SIG-M5 treated with dmso at 0.1 percent for 504 hours (cell line): ENCODE measurements around the gene IDH1.
A peak's percentile ranks its signal among the peaks of the same experiment; 100 is the strongest.
"Not testable (repeated sequence)": the region's sequence is repeated elsewhere in the genome, so short reads cannot be mapped to it uniquely, and the experiment has no call there.

Experiments used
- DNase-seq: peaks from one replicate; lab custom pipeline; 2025; ENCODE audit not compliant: unreplicated experiment; lab: John Stamatoyannopoulos, UW

IDH1 gene

DNA sequence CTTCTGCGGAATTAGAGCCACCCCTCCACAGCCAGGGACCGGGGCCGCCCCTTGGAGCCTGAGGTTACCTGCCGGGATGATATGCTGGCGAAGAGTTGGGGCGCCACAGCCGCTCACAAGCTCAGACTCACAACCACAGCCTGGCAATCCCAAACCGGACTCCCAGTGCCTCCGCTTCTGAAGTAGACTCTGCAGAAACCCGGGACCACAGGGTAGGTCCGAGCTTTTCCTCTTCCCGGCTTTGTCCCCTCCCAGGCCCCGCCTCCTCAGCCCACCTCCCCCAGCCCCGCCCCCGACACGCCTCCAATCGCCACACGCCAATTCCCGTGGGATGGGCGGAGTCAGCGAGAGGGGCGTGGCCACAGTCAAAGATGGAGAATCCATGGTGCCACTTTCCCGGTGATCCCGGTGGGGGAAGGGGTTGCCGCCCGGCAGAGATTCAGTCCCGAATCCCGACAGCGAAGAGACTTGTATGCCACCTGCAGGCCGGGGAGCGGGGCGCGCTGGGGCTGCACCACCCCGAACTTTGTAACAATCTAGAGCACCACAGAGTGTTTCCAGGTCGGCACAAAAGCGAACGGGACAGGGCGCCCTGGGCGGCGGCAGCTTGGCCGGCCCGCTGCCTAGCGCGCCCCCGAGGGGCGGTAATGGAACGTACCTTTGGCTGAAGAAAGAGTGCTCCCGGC lies at the start of gene IDH1:
Gene IDH1 (minus strand): TSS at position 201 of the 686 bp plus-strand sequence. CDS start 3,520 bp downstream, outside the sequence.
- peak; percentile 91 for DNase-seq

DNA sequence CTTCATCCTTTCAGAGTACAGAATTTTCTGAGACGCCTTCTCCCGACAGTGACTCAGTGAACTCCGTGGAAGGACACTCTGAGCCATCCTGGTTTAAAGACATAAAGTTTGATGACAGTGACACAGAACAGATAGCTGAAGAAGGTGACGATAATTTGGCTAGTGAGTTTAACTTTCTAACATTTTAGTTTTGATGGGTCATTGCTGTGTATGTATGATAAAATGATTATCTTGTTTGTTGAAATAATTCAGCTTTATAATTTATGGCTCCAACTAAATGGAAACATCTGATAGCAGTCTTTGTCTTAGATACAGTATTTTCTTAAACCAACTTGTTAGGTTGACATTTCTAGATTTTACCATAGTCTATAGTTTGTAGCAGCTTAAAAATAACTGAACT lies 49.3 kb upstream of the IDH1 start:
- no peak for DNase-seq

DNA sequence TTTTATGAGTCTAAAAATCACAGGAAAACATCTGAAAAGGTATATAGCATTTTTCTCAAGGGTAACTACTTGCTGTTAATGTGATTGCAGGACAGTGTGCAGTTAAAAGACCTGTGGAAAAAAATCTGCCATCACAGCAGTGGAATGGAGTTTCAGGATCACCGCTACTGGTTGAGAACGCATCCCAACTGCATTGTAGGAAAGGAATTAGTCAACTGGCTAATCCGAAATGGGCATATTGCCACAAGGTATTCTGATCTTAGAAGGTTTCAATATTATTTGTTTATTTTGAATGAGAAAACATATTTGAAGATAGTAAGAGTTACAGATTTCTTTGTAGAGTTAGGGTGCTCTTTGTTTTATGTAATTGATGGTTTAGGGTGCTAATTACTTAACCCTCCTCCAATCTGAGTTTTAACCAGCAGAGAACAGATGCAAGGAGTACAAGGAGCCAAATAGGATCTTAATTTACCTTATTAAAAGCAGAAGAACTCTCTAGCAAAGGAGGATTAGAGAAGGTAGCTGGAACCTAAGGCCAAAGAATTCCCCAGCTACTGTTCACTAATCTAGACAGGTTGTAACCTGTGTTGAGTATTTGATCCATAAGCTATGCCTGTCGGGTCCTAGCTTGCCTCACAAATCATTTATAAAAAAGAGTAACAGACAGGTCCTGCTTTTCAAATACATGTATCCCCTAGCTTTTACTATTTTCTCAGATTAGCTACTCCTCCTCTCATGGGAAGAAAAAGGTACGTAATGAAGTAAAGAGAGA lies 46.2 kb upstream of the IDH1 start:
- no peak for DNase-seq

DNA sequence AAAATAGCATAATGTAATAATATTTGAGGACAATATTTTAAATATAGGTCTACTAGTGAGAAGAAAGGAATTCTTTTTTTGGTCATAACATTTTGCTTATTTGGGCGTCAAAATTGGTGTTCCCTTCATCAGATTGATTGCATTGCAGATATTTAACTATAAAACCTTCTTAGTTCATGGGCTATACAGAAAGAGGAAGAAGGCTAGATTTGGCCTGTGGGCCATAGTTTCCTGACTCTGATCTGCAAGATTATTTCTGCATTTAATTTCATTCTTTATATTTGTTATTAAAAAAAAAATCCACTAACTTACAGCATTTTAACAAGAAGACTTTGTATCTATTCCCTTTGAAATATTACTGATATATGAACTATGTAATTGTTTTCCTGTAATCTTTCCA lies 43.1 kb upstream of the IDH1 start:
- no peak for DNase-seq

DNA sequence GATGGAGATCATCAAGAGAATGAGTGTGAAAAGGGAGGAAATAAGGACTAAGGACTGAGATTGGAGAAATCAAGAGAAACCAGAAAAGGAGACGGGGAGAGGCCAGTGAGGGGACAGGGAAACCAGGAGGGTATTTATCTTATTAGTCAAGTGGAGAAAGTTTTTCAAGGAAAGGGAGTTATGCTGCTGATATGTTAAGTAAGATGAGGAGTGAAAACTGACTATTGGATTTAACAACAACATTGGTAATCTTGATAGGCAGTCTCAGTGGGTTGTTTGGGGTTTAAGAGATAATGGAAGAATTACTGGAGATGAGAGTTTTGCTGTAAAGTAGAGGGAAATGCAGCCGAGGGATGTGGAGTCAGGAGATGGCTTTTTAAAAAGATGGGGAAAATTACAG lies 41.7 kb upstream of the IDH1 start:
- no peak for DNase-seq

DNA sequence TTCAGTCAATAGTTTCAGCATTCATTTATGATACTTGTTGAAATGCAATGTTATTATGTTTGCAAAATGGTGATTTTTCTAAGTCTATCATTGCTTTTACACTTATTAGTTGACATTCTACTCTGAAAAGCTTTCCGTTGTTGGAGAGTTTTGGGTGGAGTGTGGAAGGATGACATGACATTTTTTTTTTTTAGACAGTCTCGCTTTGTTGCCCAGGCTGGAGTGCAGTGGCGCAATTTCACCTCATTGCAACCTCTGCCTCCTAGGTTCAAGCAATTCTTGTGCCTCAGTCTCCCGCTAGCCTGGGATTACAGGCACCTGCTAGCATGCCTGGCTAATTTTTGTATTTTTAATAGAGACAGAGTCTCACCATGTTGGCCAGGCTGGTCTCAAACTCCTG lies 41.0 kb upstream of the IDH1 start:
- DNase-seq = no peak

DNA sequence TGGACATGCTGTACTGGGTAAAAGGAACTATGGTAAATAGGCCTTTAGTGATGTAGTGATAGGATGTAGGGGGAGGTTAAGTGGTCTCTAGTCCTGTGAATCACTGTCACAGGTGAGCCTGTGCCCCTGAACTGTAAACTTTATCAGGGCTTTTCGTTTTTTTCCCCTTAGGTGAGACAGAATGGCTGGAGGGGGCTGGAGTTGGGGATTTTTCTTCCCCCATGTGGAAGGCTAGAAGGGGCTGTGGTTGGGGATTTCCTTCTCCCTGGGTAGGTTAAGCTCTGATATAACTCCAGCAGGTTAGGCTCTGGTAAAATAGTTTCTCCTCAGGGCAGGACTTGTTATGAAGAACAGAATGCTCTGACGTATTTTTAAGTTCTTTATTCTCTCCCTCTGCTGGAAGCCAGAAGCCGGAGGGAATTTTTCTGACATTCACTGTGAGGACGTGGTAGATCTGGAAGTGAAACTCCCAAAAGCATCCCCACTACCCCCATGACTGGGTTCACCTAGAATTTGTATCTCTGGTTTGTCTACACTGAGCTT lies 39.7 kb upstream of the IDH1 start:
- no peak for DNase-seq

DNA sequence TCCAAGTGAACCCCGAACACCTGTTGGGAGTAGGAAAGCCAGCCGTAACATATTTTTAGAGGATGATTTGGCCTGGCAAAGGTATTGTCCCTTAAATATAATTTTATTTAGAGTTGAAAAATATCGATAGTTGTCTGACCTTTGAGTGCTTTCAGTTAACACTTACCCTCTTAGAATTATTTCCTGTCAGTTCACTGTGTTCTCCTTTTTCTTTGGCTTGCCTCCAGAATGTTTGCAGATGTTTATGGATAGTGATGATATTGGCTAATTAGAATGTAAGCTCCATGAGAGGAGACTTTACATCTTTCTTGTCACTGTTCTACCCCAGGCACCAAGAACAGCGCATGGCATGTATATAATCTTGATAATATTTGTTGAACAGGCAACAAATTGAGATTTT lies 31.0 kb upstream of the IDH1 start:
- DNase-seq = no peak

DNA sequence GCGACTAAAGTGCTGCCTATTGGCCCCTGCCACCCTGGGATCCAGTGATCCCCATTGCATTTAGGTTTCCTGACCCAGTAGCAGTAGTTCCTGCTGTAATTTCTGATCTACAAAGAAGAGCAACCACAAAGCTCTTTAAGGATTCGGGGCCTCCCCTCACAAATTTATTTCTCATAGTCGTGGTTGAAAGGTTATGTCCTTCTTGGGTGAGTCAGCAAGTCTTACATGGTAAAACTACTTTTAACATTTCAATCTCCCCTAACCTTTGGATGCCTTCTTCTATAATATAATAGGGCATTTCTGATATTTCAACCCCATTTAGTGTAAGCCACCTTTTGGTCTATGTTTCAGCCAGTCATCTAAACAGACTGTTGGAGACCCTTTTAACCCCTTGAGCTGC lies 26.1 kb upstream of the IDH1 start:
- no peak for DNase-seq

DNA sequence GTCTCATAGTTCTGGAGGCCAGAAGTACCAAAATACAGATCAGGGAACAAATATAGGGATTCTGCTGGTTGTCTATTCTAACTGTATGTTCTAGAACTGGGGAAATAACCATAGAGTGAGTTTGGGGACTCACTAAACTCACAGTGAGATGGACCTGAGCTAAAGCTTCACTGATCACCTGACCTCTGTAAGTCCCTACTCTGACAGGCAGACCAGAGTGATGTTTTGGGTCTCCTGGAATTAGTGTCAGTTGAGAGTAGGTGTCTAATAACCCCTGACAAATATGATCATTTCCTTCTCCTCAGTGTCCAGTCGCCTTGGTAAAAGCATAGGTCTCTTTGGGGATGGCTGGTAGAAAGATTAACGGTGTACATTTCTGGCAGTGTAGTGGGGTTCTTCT lies 25.4 kb upstream of the IDH1 start:
- DNase-seq = no peak

DNA sequence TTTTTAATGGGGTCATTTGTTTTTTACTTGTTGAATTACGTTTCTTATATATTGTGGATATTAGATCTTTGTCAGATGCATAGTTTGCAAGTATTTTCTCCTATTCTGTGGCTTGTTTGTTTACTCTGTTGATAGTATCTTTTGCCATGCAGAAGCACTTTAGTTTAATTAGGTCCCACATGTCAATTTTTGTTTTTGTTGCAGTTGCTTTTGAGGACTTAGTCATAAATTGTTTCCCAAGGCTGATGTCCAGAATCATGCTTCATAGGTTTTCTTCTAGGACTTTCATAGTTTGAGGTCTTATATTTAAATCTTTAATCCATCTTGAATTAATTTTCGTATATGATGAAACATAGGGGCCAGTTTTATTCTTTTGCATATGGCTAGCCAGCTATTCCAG lies 24.4 kb upstream of the IDH1 start:
- DNase-seq = no peak

DNA sequence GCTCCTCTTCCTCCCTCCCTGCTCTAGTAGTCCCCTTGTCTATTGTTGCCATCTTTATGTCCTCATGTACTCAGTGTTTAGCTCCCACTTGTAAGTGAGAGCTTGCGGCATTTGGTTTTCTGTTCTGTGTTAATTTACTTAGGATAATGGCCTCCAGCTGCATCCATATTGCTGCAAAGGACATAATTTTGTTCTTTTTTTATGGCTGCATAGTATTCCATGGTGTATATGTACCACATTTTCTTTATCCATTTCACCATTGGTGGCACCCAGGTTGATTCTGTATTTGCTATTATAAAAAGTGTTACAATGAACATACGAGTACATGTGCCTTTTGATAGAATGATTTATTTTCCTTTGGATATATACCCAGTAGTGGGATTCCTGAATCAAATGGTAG lies 23.7 kb upstream of the IDH1 start:
- no peak for DNase-seq

DNA sequence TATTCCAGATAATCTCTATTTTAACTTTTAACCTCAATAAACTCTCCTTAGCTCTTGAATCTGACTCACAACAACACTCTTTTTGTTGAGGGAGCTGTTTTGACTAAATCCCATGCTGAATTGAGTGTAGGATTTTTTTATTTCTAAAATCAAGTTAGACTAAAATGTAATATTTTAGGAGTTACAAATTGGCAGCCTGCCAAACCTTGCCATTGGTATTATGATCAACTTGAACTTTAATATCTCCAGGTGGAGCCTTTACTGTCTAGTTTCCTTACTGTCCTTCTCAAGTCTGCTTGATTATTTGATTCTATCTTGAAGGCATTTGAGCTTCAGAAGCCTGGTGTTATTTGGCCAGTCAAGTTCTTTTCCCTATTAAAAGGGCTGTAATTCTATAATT lies 19.9 kb upstream of the IDH1 start:
- no peak for DNase-seq

DNA sequence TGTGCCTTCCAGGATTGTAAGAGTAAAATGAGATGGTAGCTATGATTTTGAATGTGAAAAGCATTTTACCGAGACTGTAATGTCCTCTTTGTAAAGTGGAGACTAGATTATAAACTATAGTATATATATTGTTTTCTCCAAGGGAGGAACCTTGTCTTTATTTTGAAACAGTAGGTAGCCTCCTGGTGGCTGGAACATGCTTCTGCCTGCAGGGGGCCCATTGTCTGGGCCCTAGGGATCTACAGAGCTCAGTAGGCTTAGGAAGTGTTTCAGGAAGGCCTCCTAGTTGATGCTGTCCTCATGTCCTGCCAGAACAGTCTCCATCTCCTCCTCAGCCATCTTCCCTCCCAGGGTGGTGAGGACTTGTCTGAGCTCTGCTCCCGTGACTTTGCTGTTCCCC lies 14.2 kb upstream of the IDH1 start:
- no peak for DNase-seq

DNA sequence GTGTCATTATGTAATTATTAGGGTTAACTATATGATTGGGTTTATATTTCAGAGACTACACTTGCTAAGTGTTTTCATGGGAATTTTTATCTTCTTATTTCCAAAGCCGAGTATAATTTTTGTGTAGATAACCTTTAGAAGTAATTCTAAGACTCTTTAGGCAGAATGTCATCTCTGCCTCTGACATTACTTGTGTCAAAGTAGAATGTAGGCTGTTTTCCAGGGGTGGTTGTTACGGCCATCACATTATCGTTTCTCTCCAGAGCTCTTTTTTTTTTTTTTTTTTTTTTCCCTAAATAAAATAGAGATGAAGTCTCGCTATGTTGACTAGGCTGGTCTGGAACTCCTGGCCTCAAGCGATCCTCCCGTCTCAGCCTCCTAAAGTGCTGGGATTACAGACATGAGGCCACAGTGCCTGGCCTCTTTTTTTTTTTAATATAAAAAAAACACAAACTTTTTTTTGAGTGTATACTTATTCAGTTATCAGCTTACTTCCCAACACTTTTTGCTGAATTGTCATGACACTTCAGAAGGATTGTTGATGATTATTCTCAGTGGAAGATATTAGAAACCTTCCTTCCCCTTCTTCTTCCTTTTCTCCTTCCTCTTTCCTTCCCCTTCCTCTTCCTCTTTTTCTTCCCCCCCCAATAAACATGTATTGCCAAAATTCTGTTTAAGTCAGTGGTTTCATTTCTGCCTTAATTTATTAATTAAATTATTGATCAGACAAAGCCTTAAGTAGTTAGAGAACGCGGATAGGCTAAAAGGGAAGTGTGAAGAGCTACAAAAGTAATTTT lies 13.5 kb upstream of the IDH1 start:
- DNase-seq = peak; percentile 40

DNA sequence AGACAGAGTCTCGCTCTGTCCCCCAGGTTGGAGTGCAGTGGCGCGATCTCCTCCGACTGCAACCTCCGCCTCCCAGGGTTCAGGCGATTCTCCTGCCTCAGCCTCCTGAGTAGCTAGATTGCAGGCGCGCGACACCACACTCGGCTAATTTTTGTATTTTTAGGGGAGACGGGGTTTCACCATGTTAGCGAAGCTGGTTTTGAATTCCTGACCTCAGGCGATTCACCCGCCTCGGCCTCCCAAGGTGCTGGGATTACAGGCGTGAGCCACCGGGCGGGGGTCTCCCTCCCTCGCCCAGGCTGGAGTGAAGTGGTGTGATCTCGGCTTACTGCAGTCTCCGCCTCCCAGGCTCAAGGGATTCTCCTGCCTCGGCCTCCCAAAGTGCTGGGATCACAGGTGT lies 12.7 kb upstream of the IDH1 start:
- DNase-seq = not testable (repeated sequence)

DNA sequence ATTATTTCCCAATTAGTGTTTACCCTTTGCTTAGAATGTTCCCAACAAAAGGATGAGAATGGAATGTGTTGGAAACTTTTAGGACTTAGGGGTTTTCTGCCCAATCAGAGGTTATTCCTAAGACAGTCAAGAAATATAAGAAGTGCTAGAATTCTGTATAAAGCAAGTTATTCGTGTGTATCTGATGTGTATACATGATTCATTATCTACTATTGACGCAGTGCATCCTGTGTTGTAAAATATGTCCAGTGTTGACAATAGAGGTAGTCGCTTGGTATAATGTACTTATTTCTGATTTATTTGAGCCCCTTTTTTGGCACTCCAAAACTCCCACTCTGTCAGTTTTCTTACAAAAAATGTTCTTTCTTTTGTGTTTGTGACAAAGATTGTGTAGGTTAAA lies 12.1 kb upstream of the IDH1 start:
- DNase-seq = no peak

DNA sequence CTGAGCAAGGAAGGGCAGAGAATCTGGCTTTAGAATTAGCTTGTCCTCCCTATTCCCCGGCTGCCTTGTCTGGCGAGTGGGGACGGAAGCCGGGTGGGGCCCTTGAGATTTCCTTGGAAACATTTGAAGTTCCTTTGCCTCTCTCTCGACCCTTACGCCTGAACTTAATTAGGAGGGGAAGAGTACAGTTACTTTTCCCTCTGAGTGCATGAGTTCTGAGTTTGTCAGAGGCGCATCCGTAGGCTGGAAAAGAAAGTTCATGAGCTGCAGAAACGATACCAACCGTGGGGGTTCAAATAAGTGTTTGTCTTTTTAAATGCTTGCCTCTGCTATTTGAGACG lies 11.7 kb upstream of the IDH1 start:
- DNase-seq = no peak

DNA sequence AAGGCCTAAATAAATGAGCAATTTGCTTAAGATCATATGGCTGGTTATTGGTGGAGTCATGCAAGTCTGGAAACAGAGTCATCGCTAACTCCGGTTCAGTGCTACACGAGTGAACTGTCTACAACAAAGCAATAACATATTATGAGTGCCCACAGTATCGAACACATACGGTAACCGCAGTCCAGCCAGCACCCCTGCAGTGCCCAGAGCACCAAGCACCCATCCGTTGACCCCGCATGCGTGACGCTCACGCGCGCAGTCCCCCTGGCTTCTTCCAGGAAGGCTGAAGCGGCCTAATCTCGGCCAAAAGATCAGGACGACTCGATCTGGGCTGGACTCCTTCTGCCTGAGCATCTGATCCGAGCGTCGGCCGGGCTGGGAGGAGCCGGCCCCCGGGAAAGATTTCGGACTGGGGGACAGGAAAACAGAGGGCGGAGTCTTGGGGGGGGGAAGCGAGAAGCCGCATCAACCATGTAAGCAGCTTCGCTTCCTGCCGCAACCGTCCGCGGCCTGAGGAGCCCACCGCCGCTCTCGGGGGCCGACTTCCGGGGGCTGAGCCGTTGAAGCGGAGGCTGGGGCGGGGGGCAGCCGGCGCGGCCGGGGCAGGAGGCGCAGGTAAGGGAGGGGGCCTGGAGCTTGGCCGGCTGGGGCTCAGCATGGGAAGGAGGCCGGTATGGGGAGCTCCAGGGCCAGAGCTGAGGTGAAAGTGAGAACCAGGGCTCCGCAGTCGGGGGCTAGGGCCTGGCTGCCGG lies 11.1 kb upstream of the IDH1 start, which contains the start of gene PIKFYVE:
Gene PIKFYVE (plus strand): TSS at position 455 of the 752 bp plus-strand sequence. CDS start 5,265 bp downstream, outside the sequence.
- peak; percentile 98 for DNase-seq

DNA sequence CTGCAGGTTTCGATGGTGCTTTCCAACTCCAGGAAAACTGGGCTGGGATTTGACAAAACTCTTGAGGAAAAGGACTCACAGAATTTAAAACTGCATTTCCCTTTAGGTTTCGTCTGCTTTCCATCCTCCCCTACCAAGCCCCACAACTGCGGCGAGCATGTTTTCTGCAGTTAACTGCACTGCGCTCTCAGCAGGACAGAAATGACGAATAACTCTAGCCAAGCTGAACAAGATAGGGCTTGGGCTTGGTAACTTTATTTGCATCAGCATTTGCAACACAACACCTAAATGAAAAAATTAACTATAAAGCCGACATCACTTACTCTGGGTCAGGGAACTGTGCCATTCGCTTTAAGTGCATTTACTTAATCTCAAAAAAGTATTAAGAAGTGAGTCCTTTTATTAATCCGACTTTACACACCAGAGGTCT lies 10.5 kb upstream of the IDH1 start:
- peak; percentile 37 for DNase-seq
